Choroid plexus epithelial cell (primary cell): ENCODE measurements around the gene RICTOR.
"Not testable (repeated sequence)": the region's sequence is repeated elsewhere in the genome, so short reads cannot be mapped to it uniquely, and the experiment has no call there.

Source experiments
- DNase-seq: peaks from one replicate; pipeline ENCODE4 v3.0.0-alpha.2; 2010; ENCODE audit warnings: low read depth
- H3K4me3 ChIP-seq: 2 replicates; pipeline ENCODE4 v1.5.1; 2011; ENCODE audit warnings: low read depth, mild to moderate bottlenecking, control low read depth, low read length, moderate library complexity
- CTCF ChIP-seq: conservative IDR thresholded peaks from 2 replicates; pipeline ENCODE4 v1.5.1; 2011; ENCODE audit warnings: low read depth, mild to moderate bottlenecking, control low read depth, inconsistent platforms, low read length, moderate library complexity

RICTOR gene

GRCh38 chr5:39013938-39014337 lies 60.3 kb downstream of the RICTOR start:
- no peak for TF ChIP-seq CTCF
- peak; percentile 76 for DNase-seq
- no peak overlapping the region for H3K4me3 ChIP-seq

GRCh38 chr5:39010958-39011357 lies 63.2 kb downstream of the RICTOR start:
- DNase-seq, H3K4me3 ChIP-seq: not testable (repeated sequence)

GRCh38 chr5:39009981-39010380 lies 64.2 kb downstream of the RICTOR start:
- TF ChIP-seq CTCF: no peak
- no peak overlapping the region for H3K4me3 ChIP-seq
- DNase-seq: no peak

GRCh38 chr5:39009280-39009679 lies 64.9 kb downstream of the RICTOR start:
- H3K4me3 ChIP-seq: no peak overlapping the region
- no peak for TF ChIP-seq CTCF
- no peak for DNase-seq

- DNase-seq: no peak
- no peak overlapping the region for H3K4me3 ChIP-seq
- TF ChIP-seq CTCF: no peak
Observed at GRCh38 chr5:39006650-39007049, 67.5 kb downstream of the RICTOR start.

GRCh38 chr5:39005566-39006232 lies 68.5 kb downstream of the RICTOR start:
- peak; percentile 69 for DNase-seq
- peak; percentile 65 for TF ChIP-seq CTCF
- no peak overlapping the region for H3K4me3 ChIP-seq

- TF ChIP-seq CTCF: no peak
- no peak for DNase-seq
- H3K4me3 ChIP-seq: no peak overlapping the region
Observed at GRCh38 chr5:39001683-39002082, 72.5 kb downstream of the RICTOR start.

- no peak overlapping the region for H3K4me3 ChIP-seq
- DNase-seq: no peak
- TF ChIP-seq CTCF: no peak
Observed at GRCh38 chr5:38999037-38999436, 75.2 kb downstream of the RICTOR start.
